H1 (cell line): ENCODE results near the gene FMN2. TPM values are rescaled to one million over a fixed set of nuclear protein-coding genes. Genes with fewer than 3 reads are reported as not detected.

ENCODE experiments used
- polyA plus RNA-seq, 7 experiments: library from polyadenylated mRNA; depleted of rRNA in 3 of 7; stranded (reverse) in 5 of 7; unstranded in 2 of 7; fragments of >200 nt in 5 of 7; fragments of 200-250 nt in 2 of 7; gene quantifications; 1 replicate in 5 of 7; 2 replicates in 1 of 7; 4 replicates in 1 of 7; pipeline versions ENCODE4 v1.2.1 to v1.2.3, GENCODE V29; 2011 to 2013; ENCODE audit warnings: missing spikeins in 2 of 7, mixed read lengths in 2 of 7
- total RNA-seq: library from RNA; stranded (reverse); fragmentation: NEBNext Ultra II Directional; extraction: Animal tissue kit (Norgen Biotek cat#: 25700); gene quantifications from 2 replicates; pipeline ENCODE4 v1.2.1, GENCODE V29; 2021
- TF ChIP-seq, protein P1 (sequence below): fragments of 300-600 bp; sonication (generic); IDR thresholded peaks from 2 replicates; pipeline ENCODE4 v1.7.1; 2012; ENCODE audit warnings: low read length, moderate library complexity, mild to moderate bottlenecking, inconsistent platforms; ENCODE audit not compliant: insufficient replicate concordance

The FMN2 gene
- total and polyA plus RNA-seq, 2 of the 8 experiments (the other 6 are each of a cell fraction or from before 2014, with no cell fraction given), result 0.83 to 2.0 TPM

DNA sequence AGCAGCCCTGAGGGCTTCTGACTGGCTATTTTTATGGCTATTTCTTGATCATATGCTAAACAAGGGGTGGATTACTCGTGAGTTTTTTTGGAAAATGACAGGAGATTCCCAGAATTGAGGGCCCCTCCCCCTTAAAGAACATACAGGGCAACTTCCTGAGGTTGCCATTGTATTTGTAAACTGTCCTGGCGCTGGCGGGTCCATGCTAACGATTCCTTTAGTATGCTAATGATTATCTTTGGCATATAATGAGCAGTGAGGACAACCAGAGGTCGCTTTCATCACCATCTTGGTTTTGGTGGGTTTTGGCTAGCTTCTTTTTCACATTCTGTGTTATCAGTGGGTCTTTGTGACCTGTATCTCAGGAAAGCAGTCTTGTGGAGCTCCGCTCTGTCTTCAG, 24.1 kb downstream of the FMN2 start (continued):
- TF ChIP-seq, protein P1, sequence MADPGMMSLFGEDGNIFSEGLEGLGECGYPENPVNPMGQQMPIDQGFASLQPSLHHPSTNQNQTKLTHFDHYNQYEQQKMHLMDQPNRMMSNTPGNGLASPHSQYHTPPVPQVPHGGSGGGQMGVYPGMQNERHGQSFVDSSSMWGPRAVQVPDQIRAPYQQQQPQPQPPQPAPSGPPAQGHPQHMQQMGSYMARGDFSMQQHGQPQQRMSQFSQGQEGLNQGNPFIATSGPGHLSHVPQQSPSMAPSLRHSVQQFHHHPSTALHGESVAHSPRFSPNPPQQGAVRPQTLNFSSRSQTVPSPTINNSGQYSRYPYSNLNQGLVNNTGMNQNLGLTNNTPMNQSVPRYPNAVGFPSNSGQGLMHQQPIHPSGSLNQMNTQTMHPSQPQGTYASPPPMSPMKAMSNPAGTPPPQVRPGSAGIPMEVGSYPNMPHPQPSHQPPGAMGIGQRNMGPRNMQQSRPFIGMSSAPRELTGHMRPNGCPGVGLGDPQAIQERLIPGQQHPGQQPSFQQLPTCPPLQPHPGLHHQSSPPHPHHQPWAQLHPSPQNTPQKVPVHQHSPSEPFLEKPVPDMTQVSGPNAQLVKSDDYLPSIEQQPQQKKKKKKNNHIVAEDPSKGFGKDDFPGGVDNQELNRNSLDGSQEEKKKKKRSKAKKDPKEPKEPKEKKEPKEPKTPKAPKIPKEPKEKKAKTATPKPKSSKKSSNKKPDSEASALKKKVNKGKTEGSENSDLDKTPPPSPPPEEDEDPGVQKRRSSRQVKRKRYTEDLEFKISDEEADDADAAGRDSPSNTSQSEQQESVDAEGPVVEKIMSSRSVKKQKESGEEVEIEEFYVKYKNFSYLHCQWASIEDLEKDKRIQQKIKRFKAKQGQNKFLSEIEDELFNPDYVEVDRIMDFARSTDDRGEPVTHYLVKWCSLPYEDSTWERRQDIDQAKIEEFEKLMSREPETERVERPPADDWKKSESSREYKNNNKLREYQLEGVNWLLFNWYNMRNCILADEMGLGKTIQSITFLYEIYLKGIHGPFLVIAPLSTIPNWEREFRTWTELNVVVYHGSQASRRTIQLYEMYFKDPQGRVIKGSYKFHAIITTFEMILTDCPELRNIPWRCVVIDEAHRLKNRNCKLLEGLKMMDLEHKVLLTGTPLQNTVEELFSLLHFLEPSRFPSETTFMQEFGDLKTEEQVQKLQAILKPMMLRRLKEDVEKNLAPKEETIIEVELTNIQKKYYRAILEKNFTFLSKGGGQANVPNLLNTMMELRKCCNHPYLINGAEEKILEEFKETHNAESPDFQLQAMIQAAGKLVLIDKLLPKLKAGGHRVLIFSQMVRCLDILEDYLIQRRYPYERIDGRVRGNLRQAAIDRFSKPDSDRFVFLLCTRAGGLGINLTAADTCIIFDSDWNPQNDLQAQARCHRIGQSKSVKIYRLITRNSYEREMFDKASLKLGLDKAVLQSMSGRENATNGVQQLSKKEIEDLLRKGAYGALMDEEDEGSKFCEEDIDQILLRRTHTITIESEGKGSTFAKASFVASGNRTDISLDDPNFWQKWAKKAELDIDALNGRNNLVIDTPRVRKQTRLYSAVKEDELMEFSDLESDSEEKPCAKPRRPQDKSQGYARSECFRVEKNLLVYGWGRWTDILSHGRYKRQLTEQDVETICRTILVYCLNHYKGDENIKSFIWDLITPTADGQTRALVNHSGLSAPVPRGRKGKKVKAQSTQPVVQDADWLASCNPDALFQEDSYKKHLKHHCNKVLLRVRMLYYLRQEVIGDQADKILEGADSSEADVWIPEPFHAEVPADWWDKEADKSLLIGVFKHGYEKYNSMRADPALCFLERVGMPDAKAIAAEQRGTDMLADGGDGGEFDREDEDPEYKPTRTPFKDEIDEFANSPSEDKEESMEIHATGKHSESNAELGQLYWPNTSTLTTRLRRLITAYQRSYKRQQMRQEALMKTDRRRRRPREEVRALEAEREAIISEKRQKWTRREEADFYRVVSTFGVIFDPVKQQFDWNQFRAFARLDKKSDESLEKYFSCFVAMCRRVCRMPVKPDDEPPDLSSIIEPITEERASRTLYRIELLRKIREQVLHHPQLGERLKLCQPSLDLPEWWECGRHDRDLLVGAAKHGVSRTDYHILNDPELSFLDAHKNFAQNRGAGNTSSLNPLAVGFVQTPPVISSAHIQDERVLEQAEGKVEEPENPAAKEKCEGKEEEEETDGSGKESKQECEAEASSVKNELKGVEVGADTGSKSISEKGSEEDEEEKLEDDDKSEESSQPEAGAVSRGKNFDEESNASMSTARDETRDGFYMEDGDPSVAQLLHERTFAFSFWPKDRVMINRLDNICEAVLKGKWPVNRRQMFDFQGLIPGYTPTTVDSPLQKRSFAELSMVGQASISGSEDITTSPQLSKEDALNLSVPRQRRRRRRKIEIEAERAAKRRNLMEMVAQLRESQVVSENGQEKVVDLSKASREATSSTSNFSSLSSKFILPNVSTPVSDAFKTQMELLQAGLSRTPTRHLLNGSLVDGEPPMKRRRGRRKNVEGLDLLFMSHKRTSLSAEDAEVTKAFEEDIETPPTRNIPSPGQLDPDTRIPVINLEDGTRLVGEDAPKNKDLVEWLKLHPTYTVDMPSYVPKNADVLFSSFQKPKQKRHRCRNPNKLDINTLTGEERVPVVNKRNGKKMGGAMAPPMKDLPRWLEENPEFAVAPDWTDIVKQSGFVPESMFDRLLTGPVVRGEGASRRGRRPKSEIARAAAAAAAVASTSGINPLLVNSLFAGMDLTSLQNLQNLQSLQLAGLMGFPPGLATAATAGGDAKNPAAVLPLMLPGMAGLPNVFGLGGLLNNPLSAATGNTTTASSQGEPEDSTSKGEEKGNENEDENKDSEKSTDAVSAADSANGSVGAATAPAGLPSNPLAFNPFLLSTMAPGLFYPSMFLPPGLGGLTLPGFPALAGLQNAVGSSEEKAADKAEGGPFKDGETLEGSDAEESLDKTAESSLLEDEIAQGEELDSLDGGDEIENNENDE, result no peak
